Natural killer cell (primary cell): Measurements from ENCODE around the gene UGT1A5. TPM values are rescaled to one million over a fixed set of nuclear protein-coding genes. Genes with fewer than 3 reads are reported as not detected.

ENCODE experiments used
- ATAC-seq, 3 donors: fragments of 150-1000 bp in 2 of 3; fragments of 200-7000 bp in 1 of 3; cut with Tn5 transposase; 1 replicate in 1 of 3; 2 replicates in 2 of 3; pipeline ENCODE4 v1.10.0; 2021; ENCODE audit warnings: mild to moderate bottlenecking in 2 of 3, moderate library complexity in 2 of 3
- DNase-seq, 2 donors: peaks; one replicate each; pipeline versions ENCODE4 v3.0.0 to v3.0.0-alpha.2; 2013 to 2021; ENCODE audit warnings: mixed read lengths in 1 of 2
- H3K27ac ChIP-seq: one replicate; pipeline ENCODE4 v1.5.1; 2013; ENCODE audit warnings: mild to moderate bottlenecking, low read length
- H3K27me3 ChIP-seq: one replicate; pipeline ENCODE4 v1.6.1; 2013; ENCODE audit warnings: low read length; ENCODE audit not compliant: control insufficient read depth, insufficient read depth
- H3K36me3 ChIP-seq: one replicate; pipeline ENCODE4 v1.6.1; 2013; ENCODE audit warnings: low read length; ENCODE audit not compliant: control insufficient read depth, insufficient read depth
- H3K4me1 ChIP-seq: one replicate; pipeline ENCODE4 v1.6.1; 2013; ENCODE audit warnings: low read length; ENCODE audit not compliant: control insufficient read depth, insufficient read depth
- H3K4me3 ChIP-seq: one replicate; pipeline ENCODE4 v1.5.1; 2013; ENCODE audit warnings: low read length
- H3K9me3 ChIP-seq: one replicate; pipeline ENCODE4 v1.6.1; 2013; ENCODE audit warnings: low read length; ENCODE audit not compliant: control insufficient read depth, insufficient read depth
- H3K27ac Mint-ChIP-seq, 2 donors: one replicate each; pipeline ENCODE4 v1.8.0; 2022; ENCODE audit warnings: mild to moderate bottlenecking in 2 of 2, mixed read lengths in 2 of 2, moderate library complexity in 1 of 2
- H3K27me3 Mint-ChIP-seq, 2 donors: one replicate each; pipeline ENCODE4 v1.8.0; 2022; ENCODE audit warnings: low read depth in 2 of 2, mixed read lengths in 2 of 2
- H3K36me3 Mint-ChIP-seq: one replicate; pipeline ENCODE4 v1.8.0; 2022; ENCODE audit warnings: mixed read lengths
- H3K4me1 Mint-ChIP-seq, 2 donors: one replicate each; pipeline ENCODE4 v1.8.0; 2022; ENCODE audit warnings: mixed read lengths in 2 of 2
- H3K4me3 Mint-ChIP-seq: one replicate; pipeline ENCODE4 v1.8.0; 2022; ENCODE audit warnings: mild to moderate bottlenecking, moderate library complexity, mixed read lengths
- H3K9me3 Mint-ChIP-seq, 2 donors: one replicate each; pipeline ENCODE4 v1.8.0; 2022; ENCODE audit warnings: mixed read lengths in 2 of 2
- CTCF ChIP-seq: fragments of 200-600 bp; IDR thresholded peaks from one replicate; pipeline ENCODE4 v1.8.0; 2022; ENCODE audit warnings: antibody characterized with exemption
- WGBS: methylation state at CpG from one replicate; pipeline ENCODE4 v1.1.7; 2013; ENCODE audit warnings: missing lambda C conversion rate; ENCODE audit not compliant: insufficient coverage; 5-methylcytosine and 5-hydroxymethylcytosine counted together
- intact Hi-C: fragments of 100-400 bp; cut with micrococcal nuclease; formaldehyde crosslinking; loops from one replicate; pipeline ENCODE4 v1.14.2; 2022
- total RNA-seq, 4 donors: library from RNA; stranded (reverse); fragments of 120-200 nt in 1 of 4; gene quantifications; one replicate each; pipeline versions ENCODE4 v1.2.3 to v1.2.4, GENCODE V29; 2013 to 2022

Gene UGT1A5
- total RNA-seq, 3 donors from 2014 or later (not counting 1 experiment from before 2014, with no cell fraction given): not detected

GRCh38 chr2:233778030-233778429 lies 65.3 kb downstream of the UGT1A5 start, which contains the start of gene MROH2A:
Gene MROH2A (plus strand): TSS chr2:233778330. CDS start chr2:233779359, 1,029 bp downstream.
- no peaks in the 10 kb centered on the region for H3K27me3 ChIP-seq
- Mint-ChIP-seq H3K9me3 (peaks cover 0 to 3% of the 10 kb centered on the region in 2 donors), H3K27ac (no peak within 1 kb of the TSS), H3K4me3 (no peak within 1 kb of the TSS), H3K4me1 (no peaks in the 10 kb centered on the region), H3K36me3 (no peaks in the 10 kb centered on the region), H3K27me3 (peaks cover 28 to 59% of the 10 kb centered on the region in 2 donors)
- DNase-seq (no peak), ATAC-seq (no peak)
- H3K27ac ChIP-seq: no peak within 1 kb of the TSS
- no peaks in the 10 kb centered on the region for H3K4me1 ChIP-seq
- TF ChIP-seq CTCF: no peak
- peaks cover 3% of the 10 kb centered on the region for H3K9me3 ChIP-seq
- 81% methylated on average over 2 of the region's 2 CpGs for WGBS
- intact Hi-C loops: no loop called here
- H3K4me3 ChIP-seq: no peak within 1 kb of the TSS
- no peaks in the 10 kb centered on the region for H3K36me3 ChIP-seq

DNA sequence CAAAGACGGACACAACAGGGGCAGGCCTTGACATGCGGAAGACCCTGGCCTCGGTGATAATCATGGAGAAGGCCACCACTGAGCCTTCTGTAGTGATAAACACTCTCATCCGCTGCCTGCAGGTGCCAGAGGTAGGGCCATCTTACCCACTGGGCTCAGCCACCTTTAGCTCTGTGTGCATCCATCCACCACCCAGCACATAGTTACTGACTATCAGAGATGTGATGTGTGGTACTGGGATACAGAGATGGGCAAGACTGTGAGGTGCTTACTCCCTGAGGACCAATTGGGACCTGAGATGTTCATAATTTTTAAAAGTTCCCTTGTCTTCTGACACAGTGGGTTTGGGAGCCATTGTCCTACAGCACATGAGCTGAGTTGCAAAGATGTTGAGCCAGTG lies 67.0 kb downstream of the UGT1A5 start:
- H3K4me3 Mint-ChIP-seq: no peak overlapping the region
- TF ChIP-seq CTCF: no peak
- Histone ChIP-seq H3K27ac (no peak overlapping the region), H3K4me1 (no peaks in the 10 kb centered on the region), H3K36me3 (no peaks in the 10 kb centered on the region), H3K4me3 (no peak overlapping the region), H3K9me3 (peaks cover 3% of the 10 kb centered on the region), H3K27me3 (no peaks in the 10 kb centered on the region)
- intact Hi-C loops: no loop called here
- no peak for DNase-seq
- no peaks in the 10 kb centered on the region for H3K36me3 Mint-ChIP-seq
- H3K9me3 Mint-ChIP-seq: peaks cover 0 to 3% of the 10 kb centered on the region in 2 donors
- H3K4me1 Mint-ChIP-seq: no peaks in the 10 kb centered on the region
- H3K27ac Mint-ChIP-seq: no peak overlapping the region
- H3K27me3 Mint-ChIP-seq: peaks cover 32 to 66% of the 10 kb centered on the region in 2 donors
- no peak for ATAC-seq
- WGBS: 89% methylated on average over 4 of the region's 4 CpGs

GRCh38 chr2:233780771-233781170 lies 68.1 kb downstream of the UGT1A5 start:
- H3K27me3 ChIP-seq: no peaks in the 10 kb centered on the region
- Mint-ChIP-seq H3K27me3 (peaks cover 26 to 57% of the 10 kb centered on the region in 2 donors), H3K9me3 (peaks cover 0 to 3% of the 10 kb centered on the region in 2 donors), H3K36me3 (no peaks in the 10 kb centered on the region), H3K4me3 (no peak overlapping the region), H3K27ac (no peak overlapping the region), H3K4me1 (no peaks in the 10 kb centered on the region)
- intact Hi-C loops: no loop called here
- H3K4me1 ChIP-seq: no peaks in the 10 kb centered on the region
- DNase-seq (no peak), ATAC-seq (no peak)
- no peaks in the 10 kb centered on the region for H3K9me3 ChIP-seq
- H3K36me3 ChIP-seq: no peaks in the 10 kb centered on the region
- H3K27ac ChIP-seq: no peak overlapping the region
- no peak overlapping the region for H3K4me3 ChIP-seq
- no CpG with 5 or more reads among the region's 4 CpGs for WGBS
- TF ChIP-seq CTCF: no peak

GRCh38 chr2:233789554-233789953 lies 76.8 kb downstream of the UGT1A5 start:
- no peak overlapping the region for H3K4me3 ChIP-seq
- H3K4me3 Mint-ChIP-seq: no peak overlapping the region
- DNase-seq (no peak), ATAC-seq (no peak)
- H3K27me3 Mint-ChIP-seq: peaks cover 6 to 8% of the 10 kb centered on the region in 2 donors
- no peaks in the 10 kb centered on the region for H3K4me1 Mint-ChIP-seq
- H3K27ac Mint-ChIP-seq: no peak overlapping the region
- H3K9me3 ChIP-seq: no peaks in the 10 kb centered on the region
- no peaks in the 10 kb centered on the region for H3K36me3 Mint-ChIP-seq
- no peaks in the 10 kb centered on the region for H3K9me3 Mint-ChIP-seq
- intact Hi-C loops: no loop called here
- H3K36me3 ChIP-seq: no peaks in the 10 kb centered on the region
- 90% methylated on average over 7 of the region's 7 CpGs for WGBS
- no peak overlapping the region for H3K27ac ChIP-seq
- no peaks in the 10 kb centered on the region for H3K27me3 ChIP-seq
- no peaks in the 10 kb centered on the region for H3K4me1 ChIP-seq
- no peak for TF ChIP-seq CTCF
